Epithelial cell of proximal tubule (primary cell): ENCODE data around the gene SYAP1. TPM values are rescaled to one million over a fixed set of nuclear protein-coding genes. Genes with fewer than 3 reads are reported as not detected.

Experiments used
- DNase-seq: peaks from one replicate; pipeline ENCODE4 v3.0.0-alpha.2; 2011; ENCODE audit warnings: low read depth
- H3K4me3 ChIP-seq: 2 replicates; pipeline ENCODE4 v1.5.1; 2011; ENCODE audit warnings: low read depth, mild to moderate bottlenecking, low read length
- total RNA-seq: library from RNA; depleted of rRNA; stranded (reverse); fragments of >200 nt; gene quantifications from 2 replicates; pipeline ENCODE4 v1.2.3, GENCODE V29; 2015
- TF ChIP-seq, protein P1 (sequence below): conservative IDR thresholded peaks from 2 replicates; pipeline ENCODE4 v1.5.1; 2012; ENCODE audit warnings: low read depth, mild to moderate bottlenecking, low read length

Gene SYAP1
- total RNA-seq, 1 donor from 2014 or later, result 24.0 TPM

DNA sequence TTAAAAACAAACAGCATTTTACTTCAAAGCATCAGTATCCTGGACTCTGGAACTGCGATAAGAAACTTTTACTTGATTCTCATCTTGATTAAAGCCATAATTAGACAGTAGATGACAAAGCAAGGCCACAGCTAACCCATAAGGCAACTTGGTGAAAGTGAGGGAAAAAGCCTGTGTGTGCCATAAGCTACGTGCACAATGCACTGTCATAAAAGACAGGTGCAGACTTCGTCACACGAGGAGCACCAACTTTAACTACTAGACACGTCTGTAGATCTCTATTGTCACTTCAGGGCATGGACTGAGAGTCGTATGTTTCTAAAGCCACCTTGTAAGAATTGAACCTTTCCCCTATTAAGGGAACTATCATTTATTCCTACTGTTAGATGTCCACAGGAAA, 20.0 kb upstream of the SYAP1 start:
- TF ChIP-seq, protein P1, sequence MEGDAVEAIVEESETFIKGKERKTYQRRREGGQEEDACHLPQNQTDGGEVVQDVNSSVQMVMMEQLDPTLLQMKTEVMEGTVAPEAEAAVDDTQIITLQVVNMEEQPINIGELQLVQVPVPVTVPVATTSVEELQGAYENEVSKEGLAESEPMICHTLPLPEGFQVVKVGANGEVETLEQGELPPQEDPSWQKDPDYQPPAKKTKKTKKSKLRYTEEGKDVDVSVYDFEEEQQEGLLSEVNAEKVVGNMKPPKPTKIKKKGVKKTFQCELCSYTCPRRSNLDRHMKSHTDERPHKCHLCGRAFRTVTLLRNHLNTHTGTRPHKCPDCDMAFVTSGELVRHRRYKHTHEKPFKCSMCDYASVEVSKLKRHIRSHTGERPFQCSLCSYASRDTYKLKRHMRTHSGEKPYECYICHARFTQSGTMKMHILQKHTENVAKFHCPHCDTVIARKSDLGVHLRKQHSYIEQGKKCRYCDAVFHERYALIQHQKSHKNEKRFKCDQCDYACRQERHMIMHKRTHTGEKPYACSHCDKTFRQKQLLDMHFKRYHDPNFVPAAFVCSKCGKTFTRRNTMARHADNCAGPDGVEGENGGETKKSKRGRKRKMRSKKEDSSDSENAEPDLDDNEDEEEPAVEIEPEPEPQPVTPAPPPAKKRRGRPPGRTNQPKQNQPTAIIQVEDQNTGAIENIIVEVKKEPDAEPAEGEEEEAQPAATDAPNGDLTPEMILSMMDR, result no peak
- DNase-seq, result no peak

DNA sequence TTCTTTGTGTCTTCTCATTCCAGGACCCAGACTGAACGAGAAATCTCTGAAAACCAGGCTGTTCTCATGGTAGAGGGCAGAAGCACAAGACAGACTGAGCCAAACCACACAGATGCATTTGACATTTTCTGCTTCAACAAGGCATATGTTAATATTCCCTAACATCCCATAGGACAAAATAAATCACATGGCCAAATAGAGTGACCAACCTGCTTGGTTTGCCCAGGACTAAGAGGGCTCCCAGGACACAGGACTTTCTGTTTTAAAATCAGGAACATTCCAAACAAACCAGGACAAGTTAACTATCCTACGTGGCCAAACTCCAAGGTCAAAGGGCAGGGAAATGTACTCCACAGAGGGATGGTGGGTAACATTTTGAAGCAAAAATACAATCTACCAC, 18.7 kb upstream of the SYAP1 start:
- H3K4me3 ChIP-seq, result no peak overlapping the region
- TF ChIP-seq, protein P1, result no peak
- DNase-seq, result no peak

More for the DNA sequence above, 20.0 kb upstream of the SYAP1 start:
- H3K4me3 ChIP-seq, result no peak overlapping the region

DNA sequence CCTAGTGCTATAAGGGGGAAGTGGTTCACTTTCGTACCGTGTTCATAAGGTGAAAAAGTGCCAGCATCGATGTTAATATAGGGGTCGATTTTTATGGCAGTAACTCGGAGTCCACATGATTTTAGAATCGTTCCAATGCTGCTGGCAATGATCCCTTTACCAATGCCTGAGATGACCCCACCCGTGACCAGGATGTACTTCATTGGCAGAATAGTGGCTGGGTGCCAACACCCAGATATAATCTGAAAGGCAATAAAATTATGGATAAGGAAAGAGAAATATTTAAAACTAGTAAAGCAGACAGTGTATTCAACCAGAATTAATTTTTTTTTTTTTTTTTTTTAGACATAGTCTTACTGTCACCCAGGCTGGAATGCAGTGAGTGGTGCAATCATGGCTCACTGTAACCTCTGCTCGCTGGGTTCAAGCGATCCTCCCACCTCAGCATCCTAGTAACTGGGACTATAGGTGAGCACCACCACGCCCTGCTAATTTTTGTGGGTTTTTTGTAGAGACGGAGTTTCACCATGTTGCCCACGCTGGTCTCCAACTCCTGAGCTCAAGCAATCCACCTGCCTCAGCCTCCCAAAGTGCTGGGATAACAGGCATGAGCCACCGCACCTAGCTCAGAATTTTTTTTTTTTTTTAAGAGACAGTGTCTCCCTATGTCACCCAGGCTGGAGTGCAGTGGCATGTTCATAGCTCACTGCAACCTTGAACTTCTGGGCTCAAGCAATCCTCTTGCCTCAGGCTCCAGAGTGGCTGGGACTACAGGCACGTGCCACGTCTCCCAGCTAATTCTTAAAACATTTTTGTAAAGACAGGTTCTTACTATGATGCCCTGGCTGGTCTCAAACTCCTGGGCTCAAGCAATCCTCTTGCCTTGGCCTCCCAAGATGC, 16.5 kb upstream of the SYAP1 start:
- no peak overlapping the region for H3K4me3 ChIP-seq
- no peak for DNase-seq
- TF ChIP-seq, protein P1, result no peak

DNA sequence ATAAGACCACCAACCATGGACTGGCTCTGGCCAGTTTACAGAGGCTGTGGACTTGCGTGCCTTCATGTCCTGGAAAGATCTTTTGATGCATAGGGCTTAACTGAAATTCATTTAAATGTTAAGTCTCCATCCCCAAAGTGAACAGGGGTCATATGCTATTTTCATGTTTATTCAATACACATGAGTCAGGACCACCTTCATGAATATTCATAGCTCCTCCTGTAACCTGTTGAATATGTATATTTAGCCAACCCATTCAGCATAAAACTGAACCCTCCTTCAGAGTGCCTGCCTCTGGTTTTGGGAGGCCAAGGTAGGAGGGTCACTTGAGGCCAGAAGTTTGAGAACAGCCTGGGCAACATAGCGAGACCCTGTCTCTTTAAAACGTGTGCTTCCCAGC, 14.0 kb upstream of the SYAP1 start:
- H3K4me3 ChIP-seq, result no peak overlapping the region
- TF ChIP-seq, protein P1, result no peak
- no peak for DNase-seq

DNA sequence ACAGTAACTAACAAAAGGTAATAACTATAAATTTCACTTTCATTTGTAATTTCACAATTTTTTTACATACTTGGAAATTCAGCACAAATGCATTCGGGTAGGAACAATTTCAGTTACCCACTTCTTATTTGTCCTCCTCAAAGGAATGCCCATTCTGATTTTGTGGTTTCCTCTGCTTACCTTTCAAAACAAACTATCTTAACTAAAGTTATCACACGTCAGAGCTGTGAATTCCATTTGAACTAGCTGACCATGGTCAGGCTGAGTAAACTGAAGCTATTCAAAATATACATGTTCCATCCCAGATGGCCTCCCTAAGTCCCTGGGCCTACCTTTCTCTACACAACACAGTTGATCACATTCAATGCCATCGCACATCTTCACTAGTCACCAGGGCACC, 11.4 kb upstream of the SYAP1 start:
- TF ChIP-seq, protein P1, result no peak
- DNase-seq, result no peak

DNA sequence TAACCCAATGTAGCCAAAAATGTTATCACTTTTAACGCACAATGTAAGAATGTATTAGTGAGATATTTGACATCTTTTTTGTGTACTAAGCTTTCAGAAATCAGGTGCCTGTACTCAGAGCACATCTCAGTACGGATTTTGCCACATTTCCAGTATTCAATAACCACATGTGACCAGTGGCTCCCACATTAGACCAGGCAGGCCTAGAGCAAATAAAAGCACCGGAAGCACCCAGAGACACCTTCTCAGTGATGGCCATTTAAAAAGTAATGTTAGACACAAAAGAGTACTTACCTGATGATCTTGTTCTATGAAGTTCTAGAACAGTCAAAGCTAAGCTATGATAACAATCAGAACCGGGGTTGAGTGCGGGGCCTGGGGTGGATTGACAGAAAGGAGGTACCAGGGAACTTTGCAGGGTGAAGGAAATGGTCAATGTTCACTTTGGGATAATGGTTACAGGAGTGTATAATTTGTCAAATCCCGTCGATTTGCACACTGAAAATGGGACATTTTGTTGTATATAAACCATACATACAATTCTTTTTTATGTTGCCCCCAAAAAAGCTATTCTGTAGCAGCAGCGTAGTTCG, 8.1 kb upstream of the SYAP1 start:
- H3K4me3 ChIP-seq, result peak overlapping the region; percentile 73
- no peak for DNase-seq
- TF ChIP-seq, protein P1, result no peak

More for the DNA sequence above, 11.4 kb upstream of the SYAP1 start:
- H3K4me3 ChIP-seq, result no peak overlapping the region
